Neural cell (in vitro differentiated cells): ENCODE results near the gene LUZP1.
A peak's percentile ranks its signal among the peaks of the same experiment; 100 is the strongest.

Experiments
- EP300 ChIP-seq: fragments of 450-650 bp; conservative IDR thresholded peaks from 2 replicates; pipeline ENCODE4 v1.6.1; 2014; ENCODE audit warnings: antibody characterized with exemption, mild to moderate bottlenecking, moderate library complexity; ENCODE audit not compliant: poor library complexity, severe bottlenecking
- EZH2 ChIP-seq: fragments of 200-600, 300-800 bp; shearing (Covaris generic), sonication (generic); IDR thresholded peaks from 2 replicates; pipeline ENCODE4 v1.6.1; 2014; ENCODE audit warnings: antibody characterized with exemption, low read length, borderline replicate concordance, mild to moderate bottlenecking; ENCODE audit not compliant: insufficient read depth, poor library complexity, severe bottlenecking
- MXI1 ChIP-seq: fragments of 450-650 bp; conservative IDR thresholded peaks from 2 replicates; pipeline ENCODE4 v1.6.1; 2014; ENCODE audit warnings: antibody characterized with exemption, mild to moderate bottlenecking; ENCODE audit not compliant: poor library complexity, severe bottlenecking
- POLR2AphosphoS5 ChIP-seq: IDR thresholded peaks from 2 replicates; pipeline ENCODE4 v1.6.1; 2012
- RAD21 ChIP-seq: fragments of 450-650 bp; conservative IDR thresholded peaks from 2 replicates; pipeline ENCODE4 v1.6.1; 2014; ENCODE audit warnings: antibody characterized with exemption, mild to moderate bottlenecking, moderate library complexity
- TAF1 ChIP-seq: IDR thresholded peaks from 2 replicates; pipeline ENCODE4 v1.6.1; 2012; ENCODE audit warnings: low read depth
- TF ChIP-seq, protein P1 (sequence below): fragments of 450-650 bp; IDR thresholded peaks from 2 replicates; pipeline ENCODE4 v1.5.1; 2014; ENCODE audit warnings: antibody characterized with exemption, mild to moderate bottlenecking, moderate library complexity; ENCODE audit not compliant: poor library complexity, severe bottlenecking
- TF ChIP-seq, protein P2 (sequence below): IDR thresholded peaks from 2 replicates; pipeline ENCODE4 v1.6.1; 2012; ENCODE audit warnings: borderline replicate concordance

DNA sequence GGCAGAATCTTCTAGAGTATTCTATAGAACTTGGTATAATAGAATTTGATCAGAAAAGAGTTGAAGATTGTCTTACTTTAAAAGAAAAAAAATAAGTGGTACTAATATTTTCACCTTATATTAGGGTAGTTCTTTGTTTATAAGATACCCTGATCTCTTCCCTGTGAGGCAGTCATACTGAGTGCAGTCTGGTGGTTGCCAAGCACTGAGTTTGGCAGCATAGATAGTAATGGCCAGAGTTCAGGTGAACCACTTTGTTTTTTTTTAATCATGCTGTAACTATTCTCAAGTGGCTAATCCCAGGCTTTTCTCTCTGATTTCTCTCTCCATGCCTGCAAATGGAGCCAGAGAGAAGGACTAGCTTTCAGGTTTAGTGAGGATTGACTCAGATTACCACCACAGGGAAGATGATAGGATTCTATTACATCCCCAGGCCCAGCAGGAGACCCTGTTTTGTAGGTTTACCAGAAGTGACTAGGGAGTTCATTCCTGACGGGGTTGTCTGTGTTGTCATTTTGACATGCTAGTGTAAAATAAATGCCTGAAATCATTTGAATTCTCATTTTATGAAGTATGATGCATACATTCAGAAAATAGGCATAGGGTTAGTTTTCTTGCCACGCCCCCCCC is 132.7 kb downstream of the LUZP1 start:
- peak; percentile 56 for TF ChIP-seq POLR2AphosphoS5
- TF ChIP-seq, protein P1, sequence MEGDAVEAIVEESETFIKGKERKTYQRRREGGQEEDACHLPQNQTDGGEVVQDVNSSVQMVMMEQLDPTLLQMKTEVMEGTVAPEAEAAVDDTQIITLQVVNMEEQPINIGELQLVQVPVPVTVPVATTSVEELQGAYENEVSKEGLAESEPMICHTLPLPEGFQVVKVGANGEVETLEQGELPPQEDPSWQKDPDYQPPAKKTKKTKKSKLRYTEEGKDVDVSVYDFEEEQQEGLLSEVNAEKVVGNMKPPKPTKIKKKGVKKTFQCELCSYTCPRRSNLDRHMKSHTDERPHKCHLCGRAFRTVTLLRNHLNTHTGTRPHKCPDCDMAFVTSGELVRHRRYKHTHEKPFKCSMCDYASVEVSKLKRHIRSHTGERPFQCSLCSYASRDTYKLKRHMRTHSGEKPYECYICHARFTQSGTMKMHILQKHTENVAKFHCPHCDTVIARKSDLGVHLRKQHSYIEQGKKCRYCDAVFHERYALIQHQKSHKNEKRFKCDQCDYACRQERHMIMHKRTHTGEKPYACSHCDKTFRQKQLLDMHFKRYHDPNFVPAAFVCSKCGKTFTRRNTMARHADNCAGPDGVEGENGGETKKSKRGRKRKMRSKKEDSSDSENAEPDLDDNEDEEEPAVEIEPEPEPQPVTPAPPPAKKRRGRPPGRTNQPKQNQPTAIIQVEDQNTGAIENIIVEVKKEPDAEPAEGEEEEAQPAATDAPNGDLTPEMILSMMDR = no peak
- TF ChIP-seq TAF1 = no peak
- TF ChIP-seq EP300 = peak; percentile 69
- TF ChIP-seq, protein P2, sequence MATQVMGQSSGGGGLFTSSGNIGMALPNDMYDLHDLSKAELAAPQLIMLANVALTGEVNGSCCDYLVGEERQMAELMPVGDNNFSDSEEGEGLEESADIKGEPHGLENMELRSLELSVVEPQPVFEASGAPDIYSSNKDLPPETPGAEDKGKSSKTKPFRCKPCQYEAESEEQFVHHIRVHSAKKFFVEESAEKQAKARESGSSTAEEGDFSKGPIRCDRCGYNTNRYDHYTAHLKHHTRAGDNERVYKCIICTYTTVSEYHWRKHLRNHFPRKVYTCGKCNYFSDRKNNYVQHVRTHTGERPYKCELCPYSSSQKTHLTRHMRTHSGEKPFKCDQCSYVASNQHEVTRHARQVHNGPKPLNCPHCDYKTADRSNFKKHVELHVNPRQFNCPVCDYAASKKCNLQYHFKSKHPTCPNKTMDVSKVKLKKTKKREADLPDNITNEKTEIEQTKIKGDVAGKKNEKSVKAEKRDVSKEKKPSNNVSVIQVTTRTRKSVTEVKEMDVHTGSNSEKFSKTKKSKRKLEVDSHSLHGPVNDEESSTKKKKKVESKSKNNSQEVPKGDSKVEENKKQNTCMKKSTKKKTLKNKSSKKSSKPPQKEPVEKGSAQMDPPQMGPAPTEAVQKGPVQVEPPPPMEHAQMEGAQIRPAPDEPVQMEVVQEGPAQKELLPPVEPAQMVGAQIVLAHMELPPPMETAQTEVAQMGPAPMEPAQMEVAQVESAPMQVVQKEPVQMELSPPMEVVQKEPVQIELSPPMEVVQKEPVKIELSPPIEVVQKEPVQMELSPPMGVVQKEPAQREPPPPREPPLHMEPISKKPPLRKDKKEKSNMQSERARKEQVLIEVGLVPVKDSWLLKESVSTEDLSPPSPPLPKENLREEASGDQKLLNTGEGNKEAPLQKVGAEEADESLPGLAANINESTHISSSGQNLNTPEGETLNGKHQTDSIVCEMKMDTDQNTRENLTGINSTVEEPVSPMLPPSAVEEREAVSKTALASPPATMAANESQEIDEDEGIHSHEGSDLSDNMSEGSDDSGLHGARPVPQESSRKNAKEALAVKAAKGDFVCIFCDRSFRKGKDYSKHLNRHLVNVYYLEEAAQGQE = no peak
- TF ChIP-seq RAD21 = no peak
- no peak for TF ChIP-seq EZH2
- no peak for TF ChIP-seq MXI1
